ENCODE results near the gene ACAD11. TPM values are rescaled to one million over a fixed set of nuclear protein-coding genes. Genes with fewer than 3 reads are reported as not detected.

ACAD11 gene
- total and polyA plus RNA-seq, 12 donors, result 7.6 to 31.2 (median 22.2) TPM

DNA sequence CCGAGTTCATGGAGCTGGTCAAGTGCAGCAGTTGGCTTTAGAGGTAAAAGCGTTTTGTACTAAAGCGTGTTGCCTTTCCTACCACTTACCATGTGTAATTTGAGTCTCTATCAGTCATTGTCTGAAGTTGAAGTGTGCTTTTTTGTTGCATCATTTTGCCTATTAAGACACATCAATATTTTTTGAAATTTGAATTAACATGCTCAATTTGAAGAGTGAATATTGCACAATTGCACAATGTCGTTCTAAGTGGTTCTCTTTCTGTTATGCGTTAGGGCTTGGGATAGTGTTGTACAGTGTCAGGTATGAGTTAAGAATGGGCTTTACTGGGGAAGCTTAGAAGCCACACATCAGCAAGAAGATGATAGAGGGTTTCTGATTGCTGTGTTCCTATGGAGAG is 146.6 kb downstream of the ACAD11 start:
- Histone ChIP-seq H3K9me3 (no peaks in the 10 kb centered on the region), H3K4me1 (no peaks in the 10 kb centered on the region), H3K36me3 (peaks cover 0 to 100% (median 71%) of the 10 kb centered on the region in 9 donors), H3K27ac (no peak overlapping the region), H3K27me3 (no peaks in the 10 kb centered on the region), H3K4me3 (no peak overlapping the region)
- TF ChIP-seq, protein P1, sequence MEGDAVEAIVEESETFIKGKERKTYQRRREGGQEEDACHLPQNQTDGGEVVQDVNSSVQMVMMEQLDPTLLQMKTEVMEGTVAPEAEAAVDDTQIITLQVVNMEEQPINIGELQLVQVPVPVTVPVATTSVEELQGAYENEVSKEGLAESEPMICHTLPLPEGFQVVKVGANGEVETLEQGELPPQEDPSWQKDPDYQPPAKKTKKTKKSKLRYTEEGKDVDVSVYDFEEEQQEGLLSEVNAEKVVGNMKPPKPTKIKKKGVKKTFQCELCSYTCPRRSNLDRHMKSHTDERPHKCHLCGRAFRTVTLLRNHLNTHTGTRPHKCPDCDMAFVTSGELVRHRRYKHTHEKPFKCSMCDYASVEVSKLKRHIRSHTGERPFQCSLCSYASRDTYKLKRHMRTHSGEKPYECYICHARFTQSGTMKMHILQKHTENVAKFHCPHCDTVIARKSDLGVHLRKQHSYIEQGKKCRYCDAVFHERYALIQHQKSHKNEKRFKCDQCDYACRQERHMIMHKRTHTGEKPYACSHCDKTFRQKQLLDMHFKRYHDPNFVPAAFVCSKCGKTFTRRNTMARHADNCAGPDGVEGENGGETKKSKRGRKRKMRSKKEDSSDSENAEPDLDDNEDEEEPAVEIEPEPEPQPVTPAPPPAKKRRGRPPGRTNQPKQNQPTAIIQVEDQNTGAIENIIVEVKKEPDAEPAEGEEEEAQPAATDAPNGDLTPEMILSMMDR (IDR thresholded peaks at IDR 0.05), result no peak
- WGBS, 2 donors, result 97 to 99% methylated on average over 5 of the region's 5 CpGs
- DNase-seq (no peak), ATAC-seq (no peak)
- intact Hi-C loops (cut with DNase I), result no loop called here

DNA sequence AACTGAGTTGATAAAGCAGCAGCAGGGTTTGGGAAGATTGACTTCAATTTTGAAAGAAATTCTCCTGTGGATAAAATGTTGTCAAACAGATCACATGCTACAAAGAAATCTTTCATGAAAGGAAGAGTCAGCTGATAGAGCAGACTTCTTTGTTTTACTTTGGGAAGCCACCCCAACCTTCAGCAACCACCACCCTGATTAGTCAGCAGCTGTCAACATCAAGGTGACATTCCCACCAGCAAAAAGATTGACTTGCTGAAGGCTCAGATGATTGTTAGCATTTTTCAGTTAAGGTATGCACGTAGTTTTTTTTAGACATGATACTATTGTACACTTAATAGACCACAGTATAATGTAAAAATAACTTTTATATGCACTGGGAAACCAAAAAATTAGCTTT is 150.1 kb downstream of the ACAD11 start:
- H3K4me3 ChIP-seq, result no peak overlapping the region
- 72 to 85% methylated on average over 1 of the region's 1 CpG for WGBS, 2 donors
- no peaks in the 10 kb centered on the region for H3K9me3 ChIP-seq
- no peak overlapping the region for H3K27ac ChIP-seq
- DNase-seq (no peak), ATAC-seq (no peak)
- H3K4me1 ChIP-seq, result no peaks in the 10 kb centered on the region
- H3K27me3 ChIP-seq, result no peaks in the 10 kb centered on the region
- TF ChIP-seq, protein P1 (IDR thresholded peaks at IDR 0.05), result no peak
- H3K36me3 ChIP-seq, result peaks cover 0 to 100% (median 59%) of the 10 kb centered on the region in 9 donors
- intact Hi-C loops (cut with DNase I), result no loop called here

DNA sequence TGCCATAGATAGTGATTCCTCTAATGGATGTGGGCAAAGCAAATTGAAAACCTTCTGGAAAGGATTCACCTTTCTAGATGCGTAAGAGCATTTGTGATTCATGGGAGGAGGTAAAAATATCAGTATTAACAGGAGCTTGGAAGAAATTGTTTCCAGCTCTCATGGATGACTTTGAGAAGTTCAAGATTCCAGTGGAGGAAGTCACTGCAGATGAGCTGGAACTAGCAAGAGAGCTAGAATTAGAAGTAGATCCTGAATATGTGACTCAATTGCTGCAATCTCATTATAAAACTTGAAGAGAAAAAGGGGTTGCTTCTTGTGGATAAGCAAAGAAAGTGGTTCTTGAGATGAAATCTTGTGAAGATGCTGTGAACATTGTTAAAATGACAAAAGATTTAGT is 150.5 kb downstream of the ACAD11 start:
- peaks cover 0 to 100% (median 61%) of the 10 kb centered on the region in 9 donors for H3K36me3 ChIP-seq
- no peaks in the 10 kb centered on the region for H3K27me3 ChIP-seq
- WGBS, 2 donors, result 92 to 100% methylated on average over 1 of the region's 1 CpG
- DNase-seq (no peak), ATAC-seq (no peak)
- H3K4me3 ChIP-seq, result no peak overlapping the region
- TF ChIP-seq, protein P1 (IDR thresholded peaks at IDR 0.05), result no peak
- no peak overlapping the region for H3K27ac ChIP-seq
- no peaks in the 10 kb centered on the region for H3K4me1 ChIP-seq
- no peaks in the 10 kb centered on the region for H3K9me3 ChIP-seq
- intact Hi-C loops (cut with DNase I), result no loop called here

Other genes with a start within 250 kb of the ACAD11 start
- gene DNAJC13, start 242.3 kb downstream of the ACAD11 start, total RNA-seq, result 10 to 100 TPM; 26.7 to 40.5 (median 34.0) TPM
- 1 to 10 TPM; 6.3 to 8.9 TPM for gene DNAJC13, start 242.3 kb downstream of the ACAD11 start, polyA plus RNA-seq
- gene ACKR4, start 62.5 kb downstream of the ACAD11 start, total RNA-seq, result 1 to 10 TPM in 8 of 10 donors, under 1 TPM in 2; 0.47 to 3.4 (median 2.0) TPM
- gene ACKR4, start 62.5 kb downstream of the ACAD11 start, polyA plus RNA-seq, result 1 to 10 TPM in 1 of 2 donors, under 1 TPM in 1; 0.78 to 3.6 TPM
- 10 to 100 TPM; 29.8 to 42.2 (median 37.6) TPM for gene UBA5, start 520 bp upstream of the ACAD11 start, total RNA-seq
- 10 to 100 TPM; 31.1 to 43.1 TPM for gene UBA5, start 520 bp upstream of the ACAD11 start, polyA plus RNA-seq
- 10 to 100 TPM in 6 of 10 donors, 1 to 10 TPM in 4; 6.6 to 13.7 (median 10.2) TPM for gene NPHP3, start 62.6 kb upstream of the ACAD11 start, total RNA-seq
- gene NPHP3, start 62.6 kb upstream of the ACAD11 start, polyA plus RNA-seq, result 10 to 100 TPM in 1 of 2 donors, 1 to 10 TPM in 1; 3.8 to 21.3 TPM